Cardiac muscle cell (in vitro differentiated cells and primary cell): ENCODE results near the gene TM2D1. TPM values are rescaled to one million over a fixed set of nuclear protein-coding genes. Genes with fewer than 3 reads are reported as not detected.

Source experiments
- DNase-seq, 2 donors: peaks; one replicate each; pipeline versions ENCODE4 v3.0.0 to v3.0.0-alpha.2; 2010 to 2017; ENCODE audit warnings: low read depth in 1 of 2, low spot score in 1 of 2
- H3K27ac ChIP-seq: fragments of 200-600 bp; sonication (generic); 2 replicates; pipeline ENCODE4 v1.5.1; 2016
- H3K27me3 ChIP-seq: fragments of 200-600 bp; sonication (generic); 2 replicates; pipeline ENCODE4 v1.6.0; 2016; ENCODE audit warnings: control low read depth
- H3K36me3 ChIP-seq: fragments of 200-600 bp; sonication (generic); 2 replicates; pipeline ENCODE4 v1.5.1; 2016; ENCODE audit warnings: control low read depth
- H3K4me1 ChIP-seq: fragments of 200-600 bp; sonication (generic); 2 replicates; pipeline ENCODE4 v1.8.1; 2017; ENCODE audit warnings: low read depth, mild to moderate bottlenecking, mixed run types
- H3K4me3 ChIP-seq: fragments of 200-600 bp; sonication (generic); 2 replicates; pipeline ENCODE4 v1.5.1; 2016; ENCODE audit warnings: mild to moderate bottlenecking
- H3K9me3 ChIP-seq: fragments of 200-600 bp; sonication (generic); 2 replicates; pipeline ENCODE4 v1.5.1; 2017; ENCODE audit warnings: low read depth, mild to moderate bottlenecking, control low read depth
- polyA plus RNA-seq: library from polyadenylated mRNA; unstranded; fragments of >200 nt; fragmentation: Nextera tagmentation; extraction: Ambion mirVana; gene quantifications from 2 replicates; pipeline ENCODE4 v1.2.1, GENCODE V29; 2016
- total RNA-seq: library from RNA; depleted of rRNA; stranded (reverse); fragments of >200 nt; gene quantifications from 2 replicates; pipeline ENCODE4 v1.2.3, GENCODE V29; 2016
- TF ChIP-seq, protein P1 (sequence below): IDR thresholded peaks from 2 replicates; pipeline ENCODE4 v1.5.1; 2012; ENCODE audit warnings: low read depth, mild to moderate bottlenecking, low read length

Gene TM2D1
- total and polyA plus RNA-seq, 2 experiments from 2014 or later: 46.4 to 97.8 TPM

DNA sequence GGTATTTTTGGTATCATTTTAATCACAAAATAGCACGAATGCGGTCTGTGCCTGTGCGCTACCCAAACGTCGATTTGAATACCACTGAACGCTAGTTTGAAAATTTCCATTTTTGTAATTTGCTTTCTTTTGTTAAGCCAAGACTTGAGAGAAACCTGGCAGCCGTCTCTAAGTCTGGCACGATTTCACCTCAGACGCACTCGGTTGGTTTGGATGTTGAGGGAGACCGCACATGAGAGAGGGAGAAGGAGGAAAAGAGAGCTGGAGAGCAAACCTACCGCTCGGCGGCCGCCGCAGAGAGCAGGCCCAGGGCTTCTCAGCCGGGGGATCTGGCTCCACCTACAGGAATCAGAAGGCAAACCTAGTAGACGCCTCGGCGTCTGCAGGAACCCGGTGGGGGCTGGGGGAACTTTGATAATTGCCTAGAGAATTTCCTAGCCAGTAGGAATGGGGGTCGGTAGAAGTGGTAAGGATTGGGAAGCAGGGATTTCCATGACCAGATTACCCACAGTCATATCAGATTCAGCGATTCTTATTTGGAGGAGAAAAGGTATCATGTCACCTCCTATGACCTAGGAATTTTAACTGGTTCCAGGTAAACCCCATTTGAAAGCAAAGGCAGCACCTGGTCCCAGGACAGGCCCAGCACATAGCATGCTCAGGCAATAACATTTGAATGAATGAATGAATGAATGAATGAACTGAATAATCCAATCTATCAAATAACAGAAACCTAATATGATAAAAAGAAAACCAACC, 83.2 kb downstream of the TM2D1 start:
- H3K27ac ChIP-seq: no peak overlapping the region
- H3K4me1 ChIP-seq: no peaks in the 10 kb centered on the region
- peak; percentile 62 to 90 for DNase-seq
- TF ChIP-seq, protein P1, sequence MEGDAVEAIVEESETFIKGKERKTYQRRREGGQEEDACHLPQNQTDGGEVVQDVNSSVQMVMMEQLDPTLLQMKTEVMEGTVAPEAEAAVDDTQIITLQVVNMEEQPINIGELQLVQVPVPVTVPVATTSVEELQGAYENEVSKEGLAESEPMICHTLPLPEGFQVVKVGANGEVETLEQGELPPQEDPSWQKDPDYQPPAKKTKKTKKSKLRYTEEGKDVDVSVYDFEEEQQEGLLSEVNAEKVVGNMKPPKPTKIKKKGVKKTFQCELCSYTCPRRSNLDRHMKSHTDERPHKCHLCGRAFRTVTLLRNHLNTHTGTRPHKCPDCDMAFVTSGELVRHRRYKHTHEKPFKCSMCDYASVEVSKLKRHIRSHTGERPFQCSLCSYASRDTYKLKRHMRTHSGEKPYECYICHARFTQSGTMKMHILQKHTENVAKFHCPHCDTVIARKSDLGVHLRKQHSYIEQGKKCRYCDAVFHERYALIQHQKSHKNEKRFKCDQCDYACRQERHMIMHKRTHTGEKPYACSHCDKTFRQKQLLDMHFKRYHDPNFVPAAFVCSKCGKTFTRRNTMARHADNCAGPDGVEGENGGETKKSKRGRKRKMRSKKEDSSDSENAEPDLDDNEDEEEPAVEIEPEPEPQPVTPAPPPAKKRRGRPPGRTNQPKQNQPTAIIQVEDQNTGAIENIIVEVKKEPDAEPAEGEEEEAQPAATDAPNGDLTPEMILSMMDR: peak; percentile 74
- H3K9me3 ChIP-seq: no peaks in the 10 kb centered on the region
- no peak overlapping the region for H3K4me3 ChIP-seq
- no peaks in the 10 kb centered on the region for H3K27me3 ChIP-seq
- no peaks in the 10 kb centered on the region for H3K36me3 ChIP-seq

DNA sequence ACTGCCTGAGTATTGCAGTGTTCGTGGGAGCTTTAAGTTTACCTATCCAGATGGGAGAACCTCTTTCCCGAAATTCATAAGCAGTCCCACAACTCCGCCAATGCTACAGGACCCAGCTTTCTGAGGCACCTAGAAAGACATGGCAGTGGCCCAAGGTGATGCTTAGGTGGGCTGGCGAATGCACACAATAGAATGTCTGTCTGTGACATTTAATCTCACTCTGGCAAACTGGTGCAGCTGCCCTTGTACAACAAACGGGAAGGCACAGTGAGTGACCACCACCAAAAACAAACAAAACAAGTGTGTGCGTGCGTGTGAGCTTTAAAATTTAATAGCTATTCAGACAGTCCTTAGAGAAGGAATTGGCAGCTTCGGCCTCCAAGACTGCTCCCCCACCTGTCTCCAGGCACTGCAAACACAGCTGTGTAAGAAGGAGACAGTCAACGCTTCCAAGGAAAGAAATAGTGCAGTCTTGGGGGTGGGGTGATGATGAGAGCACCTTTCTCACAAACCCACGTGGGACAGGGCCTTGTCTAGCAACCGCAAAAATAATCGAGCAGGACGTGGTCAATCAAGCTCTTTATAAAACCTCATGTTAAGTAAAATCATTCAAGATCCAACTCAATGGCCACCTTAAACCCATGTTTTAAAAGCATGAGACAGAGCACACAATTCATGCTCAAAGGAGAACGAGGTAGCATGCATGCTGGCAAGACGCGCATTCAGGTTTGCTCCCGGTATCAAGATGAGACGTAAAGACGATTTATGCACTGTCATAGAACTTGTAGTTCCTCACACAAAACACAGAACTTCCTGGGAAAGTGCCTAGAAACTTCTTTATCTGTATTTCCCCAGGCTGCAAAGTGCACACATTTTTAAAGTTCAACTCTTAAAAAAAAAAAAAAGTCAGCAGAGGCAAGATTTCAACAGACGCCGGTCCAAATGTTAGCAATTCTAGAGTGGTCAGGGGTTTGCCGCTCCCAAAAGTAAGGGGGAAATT, 84.1 kb downstream of the TM2D1 start:
- Histone ChIP-seq H3K4me1 (no peaks in the 10 kb centered on the region), H3K27me3 (no peaks in the 10 kb centered on the region), H3K9me3 (no peaks in the 10 kb centered on the region), H3K27ac (no peak overlapping the region), H3K4me3 (no peak overlapping the region), H3K36me3 (no peaks in the 10 kb centered on the region)
- TF ChIP-seq, protein P1: no peak
- peak in 1 of 2 donors; percentile 55 for DNase-seq

DNA sequence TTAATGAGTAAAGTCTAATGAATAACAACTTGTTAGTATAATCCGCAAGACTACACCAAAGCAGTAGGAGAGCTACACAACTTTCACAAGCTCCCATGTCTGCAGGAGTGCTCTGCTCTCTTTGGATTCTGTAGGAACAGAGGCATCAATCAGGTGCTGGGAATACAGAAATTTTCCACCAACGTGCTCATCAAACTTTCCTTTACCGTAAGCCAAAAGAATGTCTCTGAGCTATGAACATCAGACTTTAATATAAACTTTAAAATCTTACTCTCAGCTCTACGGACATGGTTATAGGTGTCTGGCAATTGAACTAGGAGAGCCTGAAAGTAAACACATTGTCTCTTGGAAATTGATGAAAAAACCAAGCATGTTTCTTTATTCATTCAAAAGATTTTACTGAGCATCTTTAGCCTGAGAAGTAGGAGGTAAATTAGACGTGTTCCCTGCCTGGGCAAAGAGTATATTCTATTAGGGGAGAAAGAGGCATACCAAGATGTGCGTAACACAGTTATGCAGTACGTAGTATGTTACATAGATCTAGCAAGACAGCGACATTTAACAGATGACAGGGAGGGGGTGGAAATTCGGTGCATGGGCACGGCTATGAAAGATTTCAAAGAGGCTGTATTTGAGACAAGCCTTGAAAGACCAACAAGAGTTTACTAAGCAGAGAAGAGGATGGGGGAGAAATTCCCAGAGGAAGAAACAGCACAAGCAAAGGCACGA, 85.2 kb downstream of the TM2D1 start:
- Histone ChIP-seq H3K4me1 (no peaks in the 10 kb centered on the region), H3K27me3 (no peaks in the 10 kb centered on the region), H3K4me3 (no peak overlapping the region), H3K36me3 (no peaks in the 10 kb centered on the region), H3K27ac (no peak overlapping the region), H3K9me3 (no peaks in the 10 kb centered on the region)
- DNase-seq: no peak
- TF ChIP-seq, protein P1: no peak

DNA sequence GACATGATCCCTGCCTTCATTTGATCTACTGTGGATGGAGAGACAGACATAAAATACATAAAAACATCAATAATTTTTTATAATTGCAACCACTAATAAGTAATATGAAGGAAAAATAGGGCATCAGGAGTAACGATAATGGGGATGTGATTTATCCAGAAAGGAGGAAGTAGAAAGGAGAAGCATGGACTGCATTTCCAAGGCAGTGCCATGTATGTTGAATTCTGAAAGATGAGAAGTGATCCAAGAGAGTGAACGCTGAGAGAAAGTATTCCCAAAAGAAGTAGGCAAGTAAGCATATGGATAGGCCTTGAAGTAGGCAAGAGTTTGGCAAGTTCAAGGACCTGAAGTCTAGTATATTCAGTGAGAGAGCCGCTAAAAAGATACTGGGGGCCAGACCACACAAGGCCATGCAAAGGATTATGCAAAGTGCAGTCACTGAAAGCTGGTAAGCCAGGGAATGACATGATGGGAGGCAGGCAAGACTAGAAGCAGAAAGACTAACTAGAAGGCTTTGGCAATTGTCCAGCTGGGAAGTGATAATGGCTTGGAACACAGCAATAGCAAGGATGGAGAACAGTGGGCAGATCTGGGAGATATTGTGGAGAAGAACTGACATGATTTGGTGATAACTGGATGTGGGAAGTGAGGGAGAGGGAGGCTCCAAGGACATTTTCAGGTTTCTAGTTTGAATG, 85.9 kb downstream of the TM2D1 start:
- Histone ChIP-seq H3K4me1 (no peaks in the 10 kb centered on the region), H3K27me3 (no peaks in the 10 kb centered on the region), H3K27ac (no peak overlapping the region), H3K36me3 (no peaks in the 10 kb centered on the region), H3K4me3 (no peak overlapping the region), H3K9me3 (no peaks in the 10 kb centered on the region)
- DNase-seq: peak; percentile 19 to 58
- TF ChIP-seq, protein P1: no peak

DNA sequence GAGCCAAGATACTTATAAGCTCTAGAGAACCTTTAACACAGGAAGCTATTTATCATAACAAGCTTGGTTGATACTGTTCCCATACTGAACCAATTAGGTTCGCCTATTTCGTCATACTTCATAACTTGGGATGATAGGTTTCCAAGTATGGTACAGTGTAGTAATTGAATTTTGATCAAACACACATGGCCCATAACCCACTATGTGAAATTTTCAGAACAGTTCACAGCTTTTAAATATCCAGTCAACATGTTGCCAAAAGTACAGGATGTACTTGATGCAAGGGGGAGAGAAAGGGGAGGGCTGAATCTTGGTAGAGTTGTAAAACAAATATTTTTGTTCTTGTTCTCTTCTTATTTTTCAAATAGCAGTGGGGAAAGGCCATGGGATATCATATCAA, 86.6 kb downstream of the TM2D1 start:
- Histone ChIP-seq H3K9me3 (no peaks in the 10 kb centered on the region), H3K4me3 (no peak overlapping the region), H3K27me3 (no peaks in the 10 kb centered on the region), H3K27ac (no peak overlapping the region), H3K4me1 (no peaks in the 10 kb centered on the region), H3K36me3 (no peaks in the 10 kb centered on the region)
- DNase-seq: peak in 1 of 2 donors; percentile 89
- TF ChIP-seq, protein P1: no peak
